Esophagus squamous epithelium (tissue), 4 donors: ENCODE measurements around the gene COX19.

Experiments used
- CTCF ChIP-seq, 6 experiments: fragments of 450-650 bp in 4 of 6; fragments of 200-600 bp in 2 of 6; sonication (generic) in 2 of 6; IDR thresholded peaks; one replicate each; pipeline ENCODE4 v1.5.1; 2016 to 2019; ENCODE audit warnings: antibody characterized with exemption in 6 of 6, mild to moderate bottlenecking in 4 of 6, moderate library complexity in 4 of 6
- POLR2A ChIP-seq, 4 donors: fragments of 450-650 bp; IDR thresholded peaks; one replicate each; pipeline ENCODE4 v1.6.1; 2017; ENCODE audit warnings: antibody characterized with exemption in 4 of 4, mild to moderate bottlenecking in 4 of 4, moderate library complexity in 3 of 4

DNA sequence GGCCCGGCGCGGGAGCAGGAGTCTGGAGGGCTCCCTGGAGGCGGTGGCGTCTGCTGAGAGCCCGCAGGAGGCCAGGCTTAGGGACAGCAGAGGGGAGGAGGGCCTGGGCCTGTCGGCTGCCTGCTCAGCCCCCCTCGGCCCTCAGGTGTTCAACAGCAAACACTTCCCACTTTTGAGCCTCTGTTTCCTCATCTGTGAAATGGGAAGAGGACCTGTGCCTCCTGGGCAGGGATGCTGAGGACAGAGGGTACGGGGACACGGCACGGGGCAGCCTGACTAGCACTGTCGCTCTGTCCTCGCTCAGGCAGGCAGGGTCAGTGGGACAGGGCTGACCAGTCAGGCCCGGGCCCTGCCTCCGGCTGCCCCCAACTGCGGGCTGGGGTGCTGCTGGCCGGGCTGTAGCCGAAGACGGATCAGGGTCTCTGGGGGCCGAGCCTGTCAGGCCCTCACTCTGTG lies 8.3 kb upstream of the COX19 start:
- no peak for TF ChIP-seq CTCF (IDR thresholded peaks at IDR 0.05)
- no peak for TF ChIP-seq POLR2A (IDR thresholded peaks at IDR 0.05)
